AG09309 (cell line): ENCODE data around the gene HECTD4.
A peak's percentile ranks its signal among the peaks of the same experiment; 100 is the strongest.

ENCODE experiments used
- DNase-seq: peaks from one replicate; pipeline ENCODE4 v3.0.0-alpha.2; 2010; ENCODE audit warnings: low read depth
- H3K4me3 ChIP-seq: 2 replicates; pipeline ENCODE4 v1.5.1; 2011; ENCODE audit warnings: mild to moderate bottlenecking, low read depth, low read length, moderate library complexity; ENCODE audit not compliant: control insufficient read depth
- CTCF ChIP-seq: IDR thresholded peaks from 2 replicates; pipeline ENCODE4 v1.5.1; 2011; ENCODE audit warnings: mild to moderate bottlenecking, low read depth, low read length, inconsistent platforms; ENCODE audit not compliant: insufficient read depth, control insufficient read depth; ENCODE audit errors: missing control alignments

Gene HECTD4

DNA sequence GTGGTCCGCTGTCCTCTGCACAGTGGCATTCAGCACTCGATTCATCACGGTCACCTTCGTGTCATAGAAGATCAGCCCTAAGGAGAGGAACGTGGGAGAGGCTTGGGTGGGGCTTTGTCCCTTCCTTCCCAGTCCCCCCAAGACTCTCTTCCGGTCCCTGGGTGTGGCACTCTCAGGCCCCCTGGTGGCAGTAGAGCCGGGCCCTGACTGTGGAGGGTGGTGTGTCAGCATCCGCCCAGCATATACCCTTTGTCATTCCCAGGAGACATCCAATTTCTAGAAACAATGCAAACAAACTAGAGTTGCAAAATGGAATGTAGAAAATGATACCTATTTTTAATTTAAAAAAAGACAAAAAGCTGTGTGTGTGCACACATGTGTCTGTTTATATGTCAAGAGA lies 211.9 kb downstream of the HECTD4 start:
- peak; percentile 54 for TF ChIP-seq CTCF
- H3K4me3 ChIP-seq, result no peak overlapping the region
- no peak for DNase-seq

GRCh38 chr12:112169966-112170365 lies 212.3 kb downstream of the HECTD4 start:
- TF ChIP-seq CTCF, result no peak
- DNase-seq, result no peak

GRCh38 chr12:112169161-112169872 lies 212.9 kb downstream of the HECTD4 start:
- no peak overlapping the region for H3K4me3 ChIP-seq
- no peak for TF ChIP-seq CTCF
- DNase-seq, result no peak

More at GRCh38 chr12:112169966-112170365, 212.3 kb downstream of the HECTD4 start:
- no peak overlapping the region for H3K4me3 ChIP-seq

- no peak for TF ChIP-seq CTCF
- no peak overlapping the region for H3K4me3 ChIP-seq
- DNase-seq, result no peak
Measured at GRCh38 chr12:112168561-112168971, 213.7 kb downstream of the HECTD4 start.

- H3K4me3 ChIP-seq, result no peak overlapping the region
- no peak for TF ChIP-seq CTCF
- DNase-seq, result no peak
Measured at GRCh38 chr12:112167718-112168525, 214.3 kb downstream of the HECTD4 start.

- TF ChIP-seq CTCF, result no peak
- H3K4me3 ChIP-seq, result no peak overlapping the region
- no peak for DNase-seq
Measured at GRCh38 chr12:112167031-112167461, 215.2 kb downstream of the HECTD4 start.
